Measurements from ENCODE around the gene ATG4C. TPM values are rescaled to one million over a fixed set of nuclear protein-coding genes. Genes with fewer than 3 reads are reported as not detected.

Gene ATG4C
- polyA plus RNA-seq, 2 of the 4 experiments (the other 2 are of a cell fraction): 6.5 to 14.8 TPM

- WGBS (ENCODE audit: missing lambda C conversion rate): 36% methylated on average over 1 of the region's 1 CpG
- no peak for FAIRE-seq
These were observed 96.0 kb downstream of the ATG4C start for GRCh38 chr1:62879962-62880361.

GRCh38 chr1:62882201-62883104 lies 98.5 kb downstream of the ATG4C start:
- POLR2A ChIA-PET: no interaction called here

More at GRCh38 chr1:62879962-62880361, 96.0 kb downstream of the ATG4C start:
- DNase-seq (ENCODE audit: low read depth in 1 of 2, low spot score in 1 of 2): no peak
- ATAC-seq: no peak
- no peak overlapping the region for H3K4me3 ChIP-seq
- no peak overlapping the region for H3K27ac ChIP-seq
- CTCF ChIA-PET: interaction anchor here (0.9 kb wide), 1 partner anchor 101 kb away, joined by 3 read pairs; no protein-coding TSS in a partner anchor
- POLR2A ChIA-PET: no interaction called here
- peaks cover 6% of the 10 kb centered on the region; the same call in 1 of the 3 replicates for H3K4me1 ChIP-seq
- TF ChIP-seq JUNB (IDR thresholded peaks at IDR 0.05) (no peak), ZNF302 (CRISPR knock-in tag; IDR thresholded peaks at IDR 0.05) (no peak), CEBPB (IDR thresholded peaks at IDR 0.05) (no peak), JUN (IDR thresholded peaks at IDR 0.05) (no peak), KDM5A (IDR thresholded peaks at IDR 0.05) (no peak), NR3C1 (IDR thresholded peaks at IDR 0.05) (no peak), EP300 (IDR thresholded peaks at IDR 0.05) (no peak), NPAS2 (CRISPR knock-in tag; IDR thresholded peaks at IDR 0.05; ENCODE audit: borderline replicate concordance) (no peak), MYC (IDR thresholded peaks at IDR 0.05; ENCODE audit: borderline replicate concordance, low read length) (no peak), ZSCAN20 (CRISPR knock-in tag; IDR thresholded peaks at IDR 0.05) (no peak), TP53 (CRISPR knock-in tag; IDR thresholded peaks at IDR 0.05) (no peak), HOXB5 (CRISPR knock-in tag; IDR thresholded peaks at IDR 0.05) (no peak), CHD2 (IDR thresholded peaks at IDR 0.05; ENCODE audit: low read length, partially characterized antibody) (no peak), PHF8 (IDR thresholded peaks at IDR 0.05; ENCODE audit: borderline replicate concordance, low read depth) (no peak), RFX5 (IDR thresholded peaks at IDR 0.05) (no peak), RCOR1 (IDR thresholded peaks at IDR 0.05; ENCODE audit: low read depth, low read length) (no peak), HES2 (IDR thresholded peaks at IDR 0.05) (no peak), FOSL2 (IDR thresholded peaks at IDR 0.05) (no peak), FOSL2 (CRISPR knock-in tag; IDR thresholded peaks at IDR 0.05) (no peak), HDAC2 (IDR thresholded peaks at IDR 0.05) (no peak)
- H3K9me3 ChIP-seq: no peaks in the 10 kb centered on the region
- no peak overlapping the region for H3K4me2 ChIP-seq

More at GRCh38 chr1:62882201-62883104, 98.5 kb downstream of the ATG4C start:
- H3K4me2 ChIP-seq: no peak overlapping the region
- no peak overlapping the region for H3K4me3 ChIP-seq
- DNase-seq (ENCODE audit: low read depth in 1 of 2, low spot score in 1 of 2) (no peak), FAIRE-seq (no peak), ATAC-seq (no peak)
- no peak overlapping the region for H3K27ac ChIP-seq
- CTCF ChIA-PET: interaction anchor here (1.9 kb wide), 1 partner anchor 11 kb away, joined by 4 read pairs; no protein-coding TSS in a partner anchor
- 39% methylated on average over 10 of the region's 10 CpGs for WGBS (ENCODE audit: missing lambda C conversion rate)
- TF ChIP-seq ZSCAN20 (CRISPR knock-in tag; IDR thresholded peaks at IDR 0.05) (no peak), HOXB5 (CRISPR knock-in tag; IDR thresholded peaks at IDR 0.05) (no peak), EHMT2 (IDR thresholded peaks at IDR 0.05; ENCODE audit: low read depth) (no peak), TFCP2L1 (CRISPR knock-in tag; IDR thresholded peaks at IDR 0.05) (no peak), RCOR1 (IDR thresholded peaks at IDR 0.05; ENCODE audit: low read depth, low read length) (no peak), CEBPB (IDR thresholded peaks at IDR 0.05) (no peak), ZC3H11A (IDR thresholded peaks at IDR 0.05) (no peak), BHLHE40 (IDR thresholded peaks at IDR 0.05; ENCODE audit: low read depth, low read length) (no peak), CBX2 (IDR thresholded peaks at IDR 0.05; ENCODE audit: borderline replicate concordance, low read depth) (no peak), FOSL2 (IDR thresholded peaks at IDR 0.05) (no peak), FOSL2 (CRISPR knock-in tag; IDR thresholded peaks at IDR 0.05) (no peak), ZNF302 (CRISPR knock-in tag; IDR thresholded peaks at IDR 0.05) (no peak), USF2 (IDR thresholded peaks at IDR 0.05) (no peak)
- no peaks in the 10 kb centered on the region for H3K4me1 ChIP-seq
- H3K9me3 ChIP-seq: no peaks in the 10 kb centered on the region
